Neural cell (in vitro differentiated cells): ENCODE measurements around the gene SLC66A2.

Experiments used
- EP300 ChIP-seq: fragments of 450-650 bp; conservative IDR thresholded peaks from 2 replicates; pipeline ENCODE4 v1.6.1; 2014; ENCODE audit warnings: antibody characterized with exemption, mild to moderate bottlenecking, moderate library complexity; ENCODE audit not compliant: poor library complexity, severe bottlenecking
- EZH2 ChIP-seq: fragments of 200-600, 300-800 bp; shearing (Covaris generic), sonication (generic); IDR thresholded peaks from 2 replicates; pipeline ENCODE4 v1.6.1; 2014; ENCODE audit warnings: antibody characterized with exemption, low read length, borderline replicate concordance, mild to moderate bottlenecking; ENCODE audit not compliant: insufficient read depth, poor library complexity, severe bottlenecking
- POLR2AphosphoS5 ChIP-seq: IDR thresholded peaks from 2 replicates; pipeline ENCODE4 v1.6.1; 2012
- TAF1 ChIP-seq: IDR thresholded peaks from 2 replicates; pipeline ENCODE4 v1.6.1; 2012; ENCODE audit warnings: low read depth
- TF ChIP-seq, protein P1 (sequence below): fragments of 450-650 bp; IDR thresholded peaks from 2 replicates; pipeline ENCODE4 v1.5.1; 2014; ENCODE audit warnings: antibody characterized with exemption, mild to moderate bottlenecking, moderate library complexity; ENCODE audit not compliant: poor library complexity, severe bottlenecking

DNA sequence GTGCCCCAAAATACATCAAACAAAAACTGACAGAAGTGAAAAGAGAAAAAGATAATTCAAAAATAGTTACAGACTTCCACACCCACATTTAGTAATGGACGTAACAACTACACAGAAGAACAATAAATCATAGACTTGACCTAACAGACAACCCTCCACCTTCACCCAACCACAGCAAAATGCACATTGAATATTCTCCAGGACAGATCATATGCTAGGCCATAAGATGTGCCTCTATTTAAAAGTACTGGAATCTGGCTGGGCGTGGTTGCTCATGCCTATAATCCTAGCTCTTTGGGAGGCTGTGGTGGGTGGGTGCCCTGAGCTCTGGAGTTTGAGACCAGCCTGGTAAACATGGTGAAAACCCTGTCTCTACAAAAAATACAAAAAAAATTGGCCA lies 20.0 kb downstream of the SLC66A2 start:
- TF ChIP-seq, protein P1, sequence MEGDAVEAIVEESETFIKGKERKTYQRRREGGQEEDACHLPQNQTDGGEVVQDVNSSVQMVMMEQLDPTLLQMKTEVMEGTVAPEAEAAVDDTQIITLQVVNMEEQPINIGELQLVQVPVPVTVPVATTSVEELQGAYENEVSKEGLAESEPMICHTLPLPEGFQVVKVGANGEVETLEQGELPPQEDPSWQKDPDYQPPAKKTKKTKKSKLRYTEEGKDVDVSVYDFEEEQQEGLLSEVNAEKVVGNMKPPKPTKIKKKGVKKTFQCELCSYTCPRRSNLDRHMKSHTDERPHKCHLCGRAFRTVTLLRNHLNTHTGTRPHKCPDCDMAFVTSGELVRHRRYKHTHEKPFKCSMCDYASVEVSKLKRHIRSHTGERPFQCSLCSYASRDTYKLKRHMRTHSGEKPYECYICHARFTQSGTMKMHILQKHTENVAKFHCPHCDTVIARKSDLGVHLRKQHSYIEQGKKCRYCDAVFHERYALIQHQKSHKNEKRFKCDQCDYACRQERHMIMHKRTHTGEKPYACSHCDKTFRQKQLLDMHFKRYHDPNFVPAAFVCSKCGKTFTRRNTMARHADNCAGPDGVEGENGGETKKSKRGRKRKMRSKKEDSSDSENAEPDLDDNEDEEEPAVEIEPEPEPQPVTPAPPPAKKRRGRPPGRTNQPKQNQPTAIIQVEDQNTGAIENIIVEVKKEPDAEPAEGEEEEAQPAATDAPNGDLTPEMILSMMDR, result no peak
- TF ChIP-seq EP300, result no peak
- no peak for TF ChIP-seq TAF1
- no peak for TF ChIP-seq POLR2AphosphoS5
- no peak for TF ChIP-seq EZH2
